Osteoblast (primary cell): ENCODE measurements around the gene STON1. TPM values are rescaled to one million over a fixed set of nuclear protein-coding genes. Genes with fewer than 3 reads are reported as not detected.
"Not testable (repeated sequence)": the region's sequence is repeated elsewhere in the genome, so short reads cannot be mapped to it uniquely, and the experiment has no call there.

ENCODE experiments used
- DNase-seq: peaks from one replicate; pipeline ENCODE4 v3.0.0; 2011; ENCODE audit warnings: low spot score, mixed read lengths; ENCODE audit not compliant: insufficient read length; ENCODE audit errors: missing footprints
- H2AFZ ChIP-seq: 2 replicates; pipeline ENCODE4 v1.6.0; 2011; ENCODE audit warnings: mild to moderate bottlenecking, low read length
- H3K27ac ChIP-seq: 2 replicates; pipeline ENCODE4 v1.5.1; 2011; ENCODE audit warnings: mild to moderate bottlenecking, low read depth, low read length, moderate library complexity
- H3K27me3 ChIP-seq: 2 replicates; pipeline ENCODE4 v1.6.0; 2012; ENCODE audit warnings: mild to moderate bottlenecking, control low read depth, inconsistent platforms, low read length, moderate library complexity; ENCODE audit not compliant: insufficient read depth
- H3K36me3 ChIP-seq: 2 replicates; pipeline ENCODE4 v1.5.1; 2011; ENCODE audit warnings: mild to moderate bottlenecking, low read length, control low read depth, moderate library complexity; ENCODE audit not compliant: insufficient read depth
- H3K4me1 ChIP-seq: 2 replicates; pipeline ENCODE4 v1.5.1; 2011; ENCODE audit warnings: mild to moderate bottlenecking, low read length, control low read depth, moderate library complexity; ENCODE audit not compliant: insufficient read depth
- H3K4me2 ChIP-seq: 2 replicates; pipeline ENCODE4 v1.6.0; 2011; ENCODE audit warnings: mild to moderate bottlenecking, low read length; ENCODE audit not compliant: insufficient read depth
- H3K4me3 ChIP-seq: fragments of 200-600 bp; sonication (generic); 3 replicates; pipeline ENCODE4 v1.5.1; 2012; ENCODE audit warnings: mild to moderate bottlenecking, low read length, inconsistent platforms; ENCODE audit not compliant: insufficient read depth
- H3K79me2 ChIP-seq: 2 replicates; pipeline ENCODE4 v1.6.0; 2012; ENCODE audit warnings: mild to moderate bottlenecking, low read length, control low read depth, inconsistent platforms; ENCODE audit not compliant: insufficient read depth
- H3K9me3 ChIP-seq: 2 replicates; pipeline ENCODE4 v1.5.1; 2011; ENCODE audit warnings: low read depth, low read length, control low read depth
- H4K20me1 ChIP-seq: 2 replicates; pipeline ENCODE4 v1.6.0; 2012; ENCODE audit warnings: mild to moderate bottlenecking, low read length, control low read depth; ENCODE audit not compliant: insufficient read depth
- CTCF ChIP-seq: IDR thresholded peaks from 2 replicates; pipeline ENCODE4 v1.5.1; 2011; ENCODE audit warnings: mild to moderate bottlenecking, low read depth, low read length, moderate library complexity; ENCODE audit errors: extremely low read depth
- total RNA-seq: library from RNA; depleted of rRNA; stranded (reverse); fragments of >200 nt; gene quantifications from 2 replicates; pipeline ENCODE4 v1.2.3, GENCODE V29; 2012

Gene STON1
- total RNA-seq, 1 donor: 15.9 TPM

- no peaks in the 10 kb centered on the region for H3K9me3 ChIP-seq
- H3K36me3 ChIP-seq: peaks cover 21% of the 10 kb centered on the region
- H3K4me1 ChIP-seq: peaks cover 3% of the 10 kb centered on the region
- no peak overlapping the region for H3K27ac ChIP-seq
- H3K79me2 ChIP-seq: no peaks in the 10 kb centered on the region
- DNase-seq: peak; percentile 67
- H2AFZ ChIP-seq: no peak overlapping the region
- no peak for TF ChIP-seq CTCF
- no peak overlapping the region for H3K4me2 ChIP-seq
- no peak overlapping the region for H3K4me3 ChIP-seq
- H3K27me3 ChIP-seq: no peaks in the 10 kb centered on the region
- no peaks in the 10 kb centered on the region for H4K20me1 ChIP-seq
Measured at GRCh38 chr2:48515513-48515985, 14.4 kb upstream of the STON1 start.

DNA sequence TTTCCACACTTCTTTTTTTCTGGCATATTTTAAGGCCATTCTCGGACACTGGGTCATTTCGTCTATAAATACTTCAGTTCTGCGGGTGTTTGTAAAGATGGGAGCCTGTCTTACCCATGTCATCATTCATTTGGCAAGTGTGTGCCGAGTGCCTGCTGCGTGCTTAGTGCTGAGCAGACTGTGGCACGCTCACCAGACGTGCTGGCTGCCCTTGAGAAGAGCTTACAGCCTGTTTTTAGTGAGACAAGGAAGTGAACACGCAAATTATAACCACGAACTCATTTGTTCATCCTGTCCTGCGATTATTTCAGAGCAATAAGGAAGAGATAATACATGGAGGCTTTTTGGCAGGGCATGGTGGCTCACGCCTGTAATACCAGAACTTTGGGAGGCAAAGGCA is 10.4 kb upstream of the STON1 start:
- H3K36me3 ChIP-seq: peaks cover 20% of the 10 kb centered on the region
- no peak overlapping the region for H2AFZ ChIP-seq
- no peaks in the 10 kb centered on the region for H3K4me1 ChIP-seq
- H3K4me3 ChIP-seq: no peak overlapping the region
- DNase-seq: no peak
- H3K4me2 ChIP-seq: no peak overlapping the region
- H3K27ac ChIP-seq: no peak overlapping the region
- no peaks in the 10 kb centered on the region for H3K9me3 ChIP-seq
- TF ChIP-seq CTCF: no peak
- no peaks in the 10 kb centered on the region for H3K27me3 ChIP-seq
- no peaks in the 10 kb centered on the region for H4K20me1 ChIP-seq
- no peaks in the 10 kb centered on the region for H3K79me2 ChIP-seq

GRCh38 chr2:48524756-48525155 is 5.2 kb upstream of the STON1 start:
- not testable (repeated sequence) for H3K4me1 ChIP-seq, DNase-seq, H2AFZ ChIP-seq, H3K27me3 ChIP-seq, H4K20me1 ChIP-seq, H3K9me3 ChIP-seq, H3K4me3 ChIP-seq, H3K4me2 ChIP-seq, H3K27ac ChIP-seq, H3K36me3 ChIP-seq, H3K79me2 ChIP-seq

DNA sequence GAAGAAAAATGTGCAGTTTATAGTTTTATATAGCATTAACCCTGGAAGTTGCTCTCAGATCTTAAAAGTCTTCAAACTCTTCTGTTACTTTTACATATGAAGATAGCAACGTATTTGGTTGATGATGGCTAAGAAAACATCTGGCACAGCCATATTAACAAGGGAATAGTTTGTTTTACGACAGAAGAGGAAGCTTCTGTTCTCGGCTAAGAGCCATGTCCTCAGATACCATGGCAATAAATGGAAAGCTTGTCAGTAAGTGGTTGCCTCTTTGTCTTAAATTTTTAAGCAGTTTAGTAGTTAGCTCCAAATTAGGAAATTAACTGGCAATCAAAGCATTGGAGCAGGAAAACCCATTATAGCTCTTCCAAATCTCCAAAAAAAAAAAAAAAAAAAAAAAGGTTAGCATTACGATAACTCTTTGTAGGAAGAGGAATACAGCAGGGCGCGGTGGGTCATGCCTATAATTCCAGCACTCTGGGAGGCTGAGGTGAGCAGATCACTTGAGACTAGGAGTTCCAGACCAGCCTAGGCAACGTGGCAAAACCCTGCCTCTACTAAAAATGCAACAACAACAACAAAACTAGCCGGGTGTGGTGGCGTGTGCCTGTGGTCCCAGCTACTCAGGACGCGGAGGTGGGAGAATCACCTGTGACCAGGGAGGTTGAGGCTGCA is 4.5 kb upstream of the STON1 start:
- H3K27me3 ChIP-seq: no peaks in the 10 kb centered on the region
- H3K4me1 ChIP-seq: peaks cover 2% of the 10 kb centered on the region
- no peak overlapping the region for H3K27ac ChIP-seq
- no peak for TF ChIP-seq CTCF
- no peak for DNase-seq
- H2AFZ ChIP-seq: no peak overlapping the region
- H3K36me3 ChIP-seq: peaks cover 4% of the 10 kb centered on the region
- H3K79me2 ChIP-seq: no peaks in the 10 kb centered on the region
- no peak overlapping the region for H3K4me2 ChIP-seq
- no peaks in the 10 kb centered on the region for H4K20me1 ChIP-seq
- no peaks in the 10 kb centered on the region for H3K9me3 ChIP-seq
- no peak overlapping the region for H3K4me3 ChIP-seq
